CD4-positive, alpha-beta T cell treated with Interleukin-4 for 4 hours (primary cell): ENCODE measurements around the gene GON4L.
"Not testable (repeated sequence)": the region's sequence is repeated elsewhere in the genome, so short reads cannot be mapped to it uniquely, and the experiment has no call there.

Experiments
- DNase-seq: peaks from one replicate; pipeline ENCODE4 v3.0.0-alpha.2; 2020

GON4L gene

DNA sequence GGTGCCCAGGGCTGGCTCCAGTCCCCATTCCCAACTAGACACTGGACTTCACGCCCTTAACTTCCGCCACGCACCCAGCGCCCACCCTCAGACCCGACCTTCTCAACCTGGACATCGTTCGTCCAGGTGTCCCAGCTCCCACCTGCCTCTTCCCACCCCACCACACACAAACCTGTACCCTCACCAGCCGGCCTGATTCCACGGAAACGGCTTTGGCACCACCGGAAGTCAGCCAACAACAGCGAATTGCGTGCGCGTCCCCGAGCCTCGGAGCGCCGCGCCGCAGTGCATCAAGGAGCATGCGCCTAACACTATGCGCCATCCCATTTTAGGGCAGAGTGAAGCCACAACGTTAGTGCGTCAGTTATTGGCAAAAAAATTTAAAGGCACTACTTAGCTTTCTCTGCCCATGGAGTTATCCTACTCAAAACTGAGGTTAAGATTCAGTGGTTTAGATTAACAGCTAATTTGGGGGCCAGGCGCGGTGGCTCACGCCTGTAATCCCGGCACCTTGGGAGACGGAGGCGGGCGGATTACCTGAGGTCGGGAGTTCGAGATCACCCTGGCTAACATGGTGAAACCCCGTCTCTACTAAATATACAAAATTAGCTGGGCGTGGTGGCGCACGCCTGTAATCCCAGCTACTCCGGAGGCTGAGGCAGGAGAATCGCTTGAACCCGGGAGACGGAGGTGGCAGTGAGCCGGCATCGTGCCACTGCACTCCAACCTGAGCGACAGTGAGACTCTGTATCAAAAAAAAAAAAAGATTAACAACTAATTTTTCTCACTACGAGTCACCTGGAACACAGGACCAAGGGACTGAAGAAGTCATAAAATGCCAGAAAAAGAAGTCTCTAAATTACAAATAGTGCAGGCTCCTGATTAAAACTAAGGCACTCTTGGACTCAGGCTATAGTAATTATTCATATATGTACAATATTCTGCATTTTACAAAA is at the start of gene GON4L:
Gene GON4L (minus strand): TSS at position 240 of the 956 bp plus-strand sequence. CDS start 3,434 bp downstream, outside the sequence.
- peak; percentile 91 for DNase-seq

DNA sequence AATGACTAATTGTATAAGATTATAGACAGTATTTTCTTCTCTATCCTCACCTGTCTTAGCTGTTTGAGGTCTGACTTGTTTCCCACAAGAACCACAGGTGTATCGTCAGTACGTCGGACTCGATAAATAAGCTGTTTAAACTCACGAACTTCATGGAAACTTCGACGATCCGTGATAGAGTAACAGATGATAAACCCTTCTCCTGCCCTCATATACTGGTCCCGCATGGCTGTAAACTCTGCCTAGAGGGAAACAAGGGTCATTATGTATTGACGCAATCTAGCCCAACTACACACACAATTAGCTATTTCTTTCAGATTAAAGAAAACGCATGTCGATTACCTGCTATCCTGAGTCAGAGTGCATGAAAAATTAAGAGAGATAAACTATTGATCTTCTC is 47.2 kb upstream of the GON4L start:
- DNase-seq: no peak

DNA sequence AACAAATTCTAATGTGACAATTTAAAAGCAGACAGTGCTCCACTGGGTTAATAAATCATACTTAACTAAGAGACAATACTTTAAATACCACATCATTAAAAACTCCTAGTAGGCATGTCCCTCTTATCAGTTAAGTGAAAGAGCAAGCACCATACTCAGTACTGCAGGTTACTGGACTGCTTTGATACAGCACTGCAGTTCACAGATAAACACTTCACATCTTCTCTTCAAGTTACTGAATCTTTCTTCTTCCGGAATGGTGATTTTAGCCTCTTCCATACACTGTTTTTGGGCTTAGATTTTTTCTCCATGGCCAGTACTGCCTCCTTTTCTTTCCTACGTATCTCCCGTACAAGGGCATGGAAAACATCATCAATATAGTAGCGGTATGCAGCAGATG is 43.1 kb upstream of the GON4L start:
- DNase-seq: no peak

GRCh38 chr1:155899683-155900082 is 42.7 kb upstream of the GON4L start:
- DNase-seq: no peak

DNA sequence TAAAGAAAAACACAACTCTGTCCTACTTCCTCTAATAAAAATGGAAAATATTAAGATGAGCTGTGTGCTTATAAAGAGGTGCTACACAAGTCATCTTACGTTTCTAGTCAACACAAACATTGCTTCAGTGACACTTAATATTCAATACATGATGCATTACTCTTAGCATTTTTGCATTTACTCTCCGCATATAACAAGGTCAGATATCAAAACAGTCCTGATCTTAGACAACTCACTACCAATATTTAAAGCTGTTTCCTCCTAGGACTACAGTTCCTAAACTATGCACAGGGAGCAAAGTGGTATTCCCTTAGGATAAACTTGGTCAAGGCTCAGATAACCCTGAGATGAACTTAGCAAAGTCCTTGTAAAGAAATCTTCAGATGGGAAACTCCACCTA is 41.9 kb upstream of the GON4L start:
- DNase-seq: no peak

DNA sequence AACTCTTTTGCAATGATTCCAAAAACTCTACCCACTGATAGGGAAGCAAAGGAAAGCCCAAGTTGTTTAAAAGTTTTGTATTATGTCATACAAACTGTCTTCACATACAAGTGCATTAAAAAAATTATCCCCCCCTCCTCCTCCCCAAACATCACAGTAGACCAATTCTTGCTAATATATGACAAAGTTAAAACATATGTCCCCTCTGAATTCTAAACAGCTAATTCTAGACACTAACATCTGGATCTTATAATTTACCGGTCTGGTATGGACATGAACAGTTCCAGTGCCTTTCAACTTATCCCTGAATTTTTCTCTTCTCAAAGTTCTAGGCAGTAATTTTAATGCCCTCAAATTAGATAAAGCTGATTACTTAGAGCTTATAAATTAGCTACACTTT is 40.7 kb upstream of the GON4L start:
- DNase-seq: no peak

- DNase-seq: not testable (repeated sequence)
Measured at GRCh38 chr1:155896476-155896875, 39.5 kb upstream of the GON4L start.

- DNase-seq: not testable (repeated sequence)
Measured at GRCh38 chr1:155895617-155896016, 38.6 kb upstream of the GON4L start.

GRCh38 chr1:155893389-155894142 is 36.6 kb upstream of the GON4L start:
- peak; percentile 34 for DNase-seq

- DNase-seq: no peak
Measured at GRCh38 chr1:155892796-155893195, 35.8 kb upstream of the GON4L start.

- DNase-seq: no peak
Measured at GRCh38 chr1:155890251-155890650, 33.2 kb upstream of the GON4L start.

DNA sequence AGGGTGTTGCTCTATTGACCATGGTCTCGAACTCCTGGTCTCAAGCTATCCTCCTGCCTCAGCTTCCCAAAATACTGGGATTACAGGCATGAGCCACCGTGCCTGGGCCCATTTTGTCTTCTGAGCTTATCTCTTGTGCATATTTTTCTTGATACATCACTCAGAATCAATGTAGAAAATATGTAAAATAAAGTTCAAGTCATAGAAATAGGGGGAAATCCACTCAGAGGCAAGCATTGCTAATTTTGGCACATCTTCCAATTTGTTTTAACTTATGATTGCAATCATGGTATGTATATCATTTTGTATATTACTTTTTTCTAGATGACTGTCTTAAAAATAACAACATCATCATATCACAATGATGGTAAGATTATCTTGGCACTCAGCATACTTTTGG is 32.6 kb upstream of the GON4L start:
- DNase-seq: no peak

- no peak for DNase-seq
Measured at GRCh38 chr1:155888481-155888880, 31.5 kb upstream of the GON4L start.

DNA sequence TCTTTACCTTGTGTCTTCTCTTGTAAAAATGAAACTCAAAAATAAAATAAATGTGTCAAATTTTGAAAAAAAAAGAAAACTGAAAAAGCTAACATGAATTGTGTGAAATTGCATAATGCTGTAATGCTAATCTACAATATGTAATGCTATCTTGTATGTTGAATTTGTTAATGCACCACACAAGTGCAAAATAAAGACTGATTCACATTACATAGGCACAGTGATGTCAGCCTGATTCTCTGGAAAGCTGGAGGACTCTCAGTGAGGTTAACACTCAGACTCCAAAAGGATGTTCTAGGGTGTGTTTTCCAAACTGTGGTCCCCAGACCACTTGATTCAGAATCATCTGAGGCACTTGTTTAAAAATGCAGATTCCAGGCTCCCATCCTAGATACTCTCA is 28.0 kb upstream of the GON4L start:
- DNase-seq: no peak

- no peak for DNase-seq
Measured at GRCh38 chr1:155884031-155884960, 27.3 kb upstream of the GON4L start.

- no peak for DNase-seq
Measured at GRCh38 chr1:155882766-155883165, 25.8 kb upstream of the GON4L start.

DNA sequence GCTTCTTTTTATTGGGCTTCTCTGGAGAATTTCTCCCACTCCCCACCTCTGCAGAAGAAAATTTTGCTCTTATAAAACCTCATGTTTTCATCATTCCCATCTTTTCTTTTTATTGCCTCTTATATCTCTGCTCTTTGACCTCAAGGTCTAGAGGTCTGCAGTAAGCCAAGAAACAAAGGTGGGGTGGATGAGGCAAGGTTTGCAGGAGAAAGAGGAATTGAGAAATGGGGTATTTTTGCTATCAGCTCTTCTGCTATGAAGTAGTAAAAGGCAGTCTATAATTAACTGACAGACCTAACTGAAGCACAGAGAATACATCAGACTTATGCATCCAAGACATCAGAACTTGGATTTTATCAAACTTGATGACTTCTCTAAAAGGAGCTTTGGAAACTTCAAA is 25.2 kb upstream of the GON4L start:
- DNase-seq: no peak

GRCh38 chr1:155880950-155881349 is 23.9 kb upstream of the GON4L start:
- DNase-seq: no peak

GRCh38 chr1:155880251-155880650 is 23.2 kb upstream of the GON4L start:
- no peak for DNase-seq

DNA sequence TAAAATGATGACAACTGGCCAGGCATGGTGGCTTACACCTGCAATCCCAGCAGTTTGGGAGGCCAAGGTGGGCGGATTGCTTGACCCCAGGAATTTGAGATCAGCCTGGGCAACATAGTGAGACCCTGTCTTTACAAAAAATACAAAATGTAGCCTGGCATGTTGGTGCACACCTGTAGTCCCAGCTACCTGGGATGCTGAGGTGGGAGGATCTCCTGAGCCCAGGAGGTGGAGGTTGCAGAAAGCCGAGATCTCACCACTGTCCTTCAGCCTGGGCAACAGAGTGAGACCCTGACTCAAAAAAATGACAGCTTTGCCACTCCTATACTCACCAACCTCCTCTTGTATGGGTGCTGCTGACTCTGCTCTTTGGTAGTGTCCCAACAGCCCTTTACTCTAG is 20.9 kb upstream of the GON4L start:
- no peak for DNase-seq

DNA sequence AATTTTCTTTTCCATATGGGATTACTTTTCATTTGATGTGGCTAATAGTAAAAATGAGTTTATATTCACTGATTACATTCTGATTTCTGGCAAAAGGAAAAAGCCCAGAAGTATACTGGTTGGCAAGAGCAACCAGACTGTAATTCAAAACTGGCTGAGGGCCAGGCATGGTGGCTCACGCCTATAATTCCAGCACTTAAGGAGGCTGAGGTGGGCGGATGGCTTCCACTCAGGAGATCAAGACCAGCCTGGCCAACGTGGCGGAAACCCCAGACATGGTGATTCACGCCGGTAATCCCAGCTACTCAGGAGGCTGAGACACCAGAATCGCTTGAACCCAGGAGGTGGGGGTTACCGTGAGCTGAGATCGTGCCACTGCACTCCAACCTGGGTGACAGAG is 16.8 kb upstream of the GON4L start:
- no peak for DNase-seq

- DNase-seq: no peak
Measured at GRCh38 chr1:155872527-155872926, 15.5 kb upstream of the GON4L start.

- no peak for DNase-seq
Measured at GRCh38 chr1:155871390-155871789, 14.4 kb upstream of the GON4L start.
